ENCODE measurements around the gene SLC39A13.

Gene SLC39A13

GRCh38 chr11:47460571-47461235 lies 52.3 kb downstream of the SLC39A13 start:
- TF ChIP-seq CTCF (conservative IDR thresholded peaks at IDR 0.05; ENCODE audit: low read length) = no peak
- peak; percentile 25 for DNase-seq (ENCODE audit: low read depth)

GRCh38 chr11:47461876-47462275 lies 53.5 kb downstream of the SLC39A13 start:
- no peak for DNase-seq (ENCODE audit: low read depth)
- no peak overlapping the region for H3K4me3 ChIP-seq (ENCODE audit: low read length)
- TF ChIP-seq CTCF (conservative IDR thresholded peaks at IDR 0.05; ENCODE audit: low read length) = no peak

More at GRCh38 chr11:47460571-47461235, 52.3 kb downstream of the SLC39A13 start:
- H3K4me3 ChIP-seq (ENCODE audit: low read length) = no peak overlapping the region

- DNase-seq (ENCODE audit: low read depth) = peak; percentile 20
- no peak for TF ChIP-seq CTCF (conservative IDR thresholded peaks at IDR 0.05; ENCODE audit: low read length)
- H3K4me3 ChIP-seq (ENCODE audit: low read length) = no peak overlapping the region
These were observed 56.1 kb downstream of the SLC39A13 start for GRCh38 chr11:47464483-47464882.
